ENCODE data around the gene UTS2. TPM values are rescaled to one million over a fixed set of nuclear protein-coding genes. Genes with fewer than 3 reads are reported as not detected.

UTS2 gene
- total and polyA plus RNA-seq, 9 of the 15 experiments (the other 6 are each of a cell fraction or from before 2014, with no cell fraction given), result 0.22 to 0.29 TPM; not detected in 7

GRCh38 chr1:7826363-7826762 lies 26.5 kb downstream of the UTS2 start (continued):
- peak; percentile 45 for TF ChIP-seq USF2 (CRISPR knock-in tag; IDR thresholded peaks at IDR 0.05)
- TF ChIP-seq SAFB2 (IDR thresholded peaks at IDR 0.05; ENCODE audit: borderline replicate concordance, low read depth, low read length, severe bottlenecking), result no peak
- no peak for TF ChIP-seq SMAD3 (CRISPR knock-in tag; conservative IDR thresholded peaks at IDR 0.05)
- TF ChIP-seq HMG20B (CRISPR knock-in tag; IDR thresholded peaks at IDR 0.05), result no peak
- TF ChIP-seq ZBTB8A (IDR thresholded peaks at IDR 0.05; ENCODE audit: partially characterized antibody), result no peak
- no peak for TF ChIP-seq ZNF696 (CRISPR knock-in tag; conservative IDR thresholded peaks at IDR 0.05)
- no peak for TF ChIP-seq SREBF1 (IDR thresholded peaks at IDR 0.05; ENCODE audit: borderline replicate concordance, low read depth, low read length)
- TF ChIP-seq BHLHE40 (IDR thresholded peaks at IDR 0.05; ENCODE audit: low read length), result no peak
- TF ChIP-seq NR1H2 (CRISPR knock-in tag; IDR thresholded peaks at IDR 0.05), result no peak
- no peak for TF ChIP-seq IRF2 (CRISPR knock-in tag; IDR thresholded peaks at IDR 0.05)
- TF ChIP-seq, protein P1, sequence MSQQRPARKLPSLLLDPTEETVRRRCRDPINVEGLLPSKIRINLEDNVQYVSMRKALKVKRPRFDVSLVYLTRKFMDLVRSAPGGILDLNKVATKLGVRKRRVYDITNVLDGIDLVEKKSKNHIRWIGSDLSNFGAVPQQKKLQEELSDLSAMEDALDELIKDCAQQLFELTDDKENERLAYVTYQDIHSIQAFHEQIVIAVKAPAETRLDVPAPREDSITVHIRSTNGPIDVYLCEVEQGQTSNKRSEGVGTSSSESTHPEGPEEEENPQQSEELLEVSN (IDR thresholded peaks at IDR 0.05; ENCODE audit: borderline replicate concordance in 1 of 2, extremely low read depth in 1 of 2, insufficient read depth in 1 of 2, insufficient read length in 1 of 2, low read depth in 1 of 2, low read length in 1 of 2, poor library complexity in 1 of 2, severe bottlenecking in 1 of 2), result peak; percentile 52 to 68
- TF ChIP-seq MED1 (CRISPR knock-in tag; IDR thresholded peaks at IDR 0.05; ENCODE audit: borderline replicate concordance), result no peak
- no peak for TF ChIP-seq ZC3H8 (IDR thresholded peaks at IDR 0.05)
- TF ChIP-seq, protein P2, sequence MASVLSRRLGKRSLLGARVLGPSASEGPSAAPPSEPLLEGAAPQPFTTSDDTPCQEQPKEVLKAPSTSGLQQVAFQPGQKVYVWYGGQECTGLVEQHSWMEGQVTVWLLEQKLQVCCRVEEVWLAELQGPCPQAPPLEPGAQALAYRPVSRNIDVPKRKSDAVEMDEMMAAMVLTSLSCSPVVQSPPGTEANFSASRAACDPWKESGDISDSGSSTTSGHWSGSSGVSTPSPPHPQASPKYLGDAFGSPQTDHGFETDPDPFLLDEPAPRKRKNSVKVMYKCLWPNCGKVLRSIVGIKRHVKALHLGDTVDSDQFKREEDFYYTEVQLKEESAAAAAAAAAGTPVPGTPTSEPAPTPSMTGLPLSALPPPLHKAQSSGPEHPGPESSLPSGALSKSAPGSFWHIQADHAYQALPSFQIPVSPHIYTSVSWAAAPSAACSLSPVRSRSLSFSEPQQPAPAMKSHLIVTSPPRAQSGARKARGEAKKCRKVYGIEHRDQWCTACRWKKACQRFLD (CRISPR knock-in tag; IDR thresholded peaks at IDR 0.05), result no peak
- TF ChIP-seq NFE2L1 (tag; IDR thresholded peaks at IDR 0.05; ENCODE audit: borderline replicate concordance, low read depth), result no peak
- no peak for TF ChIP-seq TAL1 (IDR thresholded peaks at IDR 0.05)
- TF ChIP-seq RB1 (IDR thresholded peaks at IDR 0.05; ENCODE audit: low read depth), result no peak
- TF ChIP-seq STAT5A (IDR thresholded peaks at IDR 0.05; ENCODE audit: borderline replicate concordance, low read length), result no peak
- TF ChIP-seq FOXK2 (conservative IDR thresholded peaks at IDR 0.05 in 1 of 2, IDR thresholded peaks at IDR 0.05 in 1 of 2; ENCODE audit: low read depth in 2 of 2), result no peak
- TF ChIP-seq ATF7 (IDR thresholded peaks at IDR 0.05), result no peak
- no peak for TF ChIP-seq CAMTA2 (CRISPR knock-in tag; conservative IDR thresholded peaks at IDR 0.05)
- TF ChIP-seq SMAD2 (IDR thresholded peaks at IDR 0.05; ENCODE audit: low read depth, low read length), result no peak
- TF ChIP-seq ILF3 (IDR thresholded peaks at IDR 0.05; ENCODE audit: borderline replicate concordance), result no peak
- 0 out of 2 replicates have a peak, but pooled peaks have one; percentile 17 for TF ChIP-seq GABPB1 (CRISPR knock-in tag; IDR thresholded peaks at IDR 0.05)
- no peak for TF ChIP-seq DIDO1 (tag; IDR thresholded peaks at IDR 0.05; ENCODE audit: low read depth)
- no peak for TF ChIP-seq ETV6 (IDR thresholded peaks at IDR 0.05; ENCODE audit: borderline replicate concordance in 1 of 2, low read depth in 2 of 2, low read length in 1 of 2)
- TF ChIP-seq ETV6 (CRISPR knock-in tag; IDR thresholded peaks at IDR 0.05; ENCODE audit: borderline replicate concordance), result no peak
- TF ChIP-seq KLF6 (CRISPR knock-in tag; IDR thresholded peaks at IDR 0.05; ENCODE audit: borderline replicate concordance), result no peak
- no peak for TF ChIP-seq MCM3 (IDR thresholded peaks at IDR 0.05)
- no peak for TF ChIP-seq NCOR1 (IDR thresholded peaks at IDR 0.05)

Data from K562 (cell line).